Activated T-cell treated with anti-CD3 and anti-CD28 coated beads for 48 hours (primary cell): ENCODE data around the gene REXO4.
A peak's percentile ranks its signal among the peaks of the same experiment; 100 is the strongest.
"Not testable (repeated sequence)": the region's sequence is repeated elsewhere in the genome, so short reads cannot be mapped to it uniquely, and the experiment has no call there.

Experiments used
- DNase-seq: peaks from one replicate; pipeline ENCODE4 v3.0.0-alpha.2; 2020; ENCODE audit warnings: low read depth

The REXO4 gene, protein sequence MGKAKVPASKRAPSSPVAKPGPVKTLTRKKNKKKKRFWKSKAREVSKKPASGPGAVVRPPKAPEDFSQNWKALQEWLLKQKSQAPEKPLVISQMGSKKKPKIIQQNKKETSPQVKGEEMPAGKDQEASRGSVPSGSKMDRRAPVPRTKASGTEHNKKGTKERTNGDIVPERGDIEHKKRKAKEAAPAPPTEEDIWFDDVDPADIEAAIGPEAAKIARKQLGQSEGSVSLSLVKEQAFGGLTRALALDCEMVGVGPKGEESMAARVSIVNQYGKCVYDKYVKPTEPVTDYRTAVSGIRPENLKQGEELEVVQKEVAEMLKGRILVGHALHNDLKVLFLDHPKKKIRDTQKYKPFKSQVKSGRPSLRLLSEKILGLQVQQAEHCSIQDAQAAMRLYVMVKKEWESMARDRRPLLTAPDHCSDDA

DNA sequence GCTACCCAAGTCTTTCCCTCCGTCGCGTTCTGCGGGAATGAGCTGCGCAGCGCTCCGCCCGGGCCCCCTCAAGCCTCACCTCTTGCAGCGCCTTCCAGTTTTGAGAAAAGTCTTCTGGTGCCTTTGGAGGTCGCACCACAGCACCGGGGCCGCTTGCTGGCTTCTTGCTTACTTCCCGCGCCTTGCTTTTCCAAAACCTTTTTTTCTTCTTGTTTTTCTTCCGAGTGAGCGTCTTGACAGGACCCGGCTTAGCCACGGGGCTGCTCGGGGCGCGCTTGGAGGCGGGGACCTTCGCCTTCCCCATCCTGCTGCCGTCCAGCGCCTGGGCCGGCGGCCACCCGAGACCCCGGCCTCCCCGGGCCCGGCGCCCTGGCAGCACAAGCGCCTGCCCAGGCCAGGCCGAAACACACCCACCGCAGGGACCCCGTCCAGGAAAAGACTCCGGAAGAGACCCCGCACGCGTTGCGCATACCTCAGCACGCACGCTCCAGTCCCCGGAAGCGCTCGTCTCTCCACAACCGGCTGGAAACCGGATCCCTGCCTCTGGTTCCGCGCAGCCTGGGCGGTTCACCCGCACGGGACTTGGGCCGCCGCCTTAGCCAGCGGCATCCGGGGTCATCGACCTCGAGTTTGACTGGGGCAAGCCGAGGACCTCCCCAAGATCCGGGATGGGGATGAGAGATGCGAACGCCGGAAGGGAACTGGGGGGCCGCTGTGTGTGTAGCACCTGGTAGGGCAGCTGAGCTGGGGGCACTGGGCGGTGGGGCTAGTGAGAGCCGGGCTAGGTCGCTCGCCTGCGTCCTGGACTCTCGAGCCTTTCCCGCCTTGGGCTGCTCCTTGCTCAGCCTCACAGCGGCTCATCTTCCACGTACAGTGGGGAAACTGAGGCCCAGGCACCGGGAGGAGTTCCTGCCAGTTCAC lies at the start of gene REXO4:
Gene REXO4 (minus strand): TSS at position 470 of the 921 bp plus-strand sequence. CDS start 166 bp downstream, at position 304.
- DNase-seq = peak; percentile 87

DNA sequence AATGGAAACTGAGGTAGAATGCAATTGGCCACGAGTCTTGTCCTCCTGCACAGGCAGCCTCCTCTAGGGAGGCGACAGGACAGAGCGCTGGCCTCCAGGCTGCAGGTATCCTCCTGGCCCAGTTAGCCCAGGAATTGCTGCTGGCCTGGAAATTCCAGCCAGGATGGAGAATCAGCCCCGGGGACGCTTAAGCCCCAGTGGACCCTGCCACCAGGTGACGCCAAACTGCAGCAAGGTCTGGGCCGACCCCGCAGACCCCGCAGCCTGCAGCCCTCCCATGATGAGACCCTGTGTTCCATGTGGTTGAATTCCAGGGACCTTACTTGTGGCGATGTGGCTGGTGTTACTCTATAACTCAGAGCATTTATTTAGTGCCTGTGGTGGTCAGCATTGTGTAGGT lies 49.3 kb upstream of the REXO4 start:
- DNase-seq = no peak

DNA sequence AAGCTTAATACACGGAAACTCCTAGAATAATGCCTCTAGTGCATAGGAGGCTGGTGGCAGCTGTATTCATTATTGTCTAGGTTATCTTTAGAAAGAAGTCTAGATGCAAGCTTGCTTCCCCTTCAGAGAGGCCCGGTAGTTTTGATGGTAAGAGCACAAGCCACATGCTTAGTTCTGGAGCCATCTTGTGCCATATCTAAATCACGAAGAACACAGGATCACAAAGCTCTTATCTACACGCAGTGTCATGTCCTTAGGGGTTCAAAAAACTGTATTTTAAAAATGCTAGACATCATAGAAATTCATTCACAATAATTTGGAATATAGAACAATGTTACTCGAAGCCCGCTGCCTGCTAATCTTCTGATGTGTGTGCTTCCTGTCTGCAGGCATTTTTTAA lies 48.2 kb upstream of the REXO4 start:
- no peak for DNase-seq

DNA sequence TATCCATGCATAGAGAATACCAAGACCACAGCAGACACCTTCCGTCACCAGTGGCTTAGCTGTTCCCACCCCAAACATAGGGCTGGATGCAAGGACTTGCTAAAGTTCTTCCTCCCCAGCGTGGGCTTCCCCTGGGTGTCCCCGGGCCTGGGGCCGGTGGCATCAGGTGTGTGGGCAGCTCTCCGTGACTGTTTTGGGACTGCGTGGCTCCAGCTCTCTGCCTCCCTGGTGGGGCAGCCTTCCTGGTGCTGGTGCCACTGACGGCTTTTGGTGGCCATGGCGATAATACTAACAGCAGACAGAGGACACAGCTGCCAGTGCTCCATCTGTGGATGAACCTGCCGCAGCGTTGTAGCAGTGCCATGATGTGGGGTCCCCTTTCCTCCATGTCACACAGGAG lies 46.8 kb upstream of the REXO4 start:
- DNase-seq = no peak

DNA sequence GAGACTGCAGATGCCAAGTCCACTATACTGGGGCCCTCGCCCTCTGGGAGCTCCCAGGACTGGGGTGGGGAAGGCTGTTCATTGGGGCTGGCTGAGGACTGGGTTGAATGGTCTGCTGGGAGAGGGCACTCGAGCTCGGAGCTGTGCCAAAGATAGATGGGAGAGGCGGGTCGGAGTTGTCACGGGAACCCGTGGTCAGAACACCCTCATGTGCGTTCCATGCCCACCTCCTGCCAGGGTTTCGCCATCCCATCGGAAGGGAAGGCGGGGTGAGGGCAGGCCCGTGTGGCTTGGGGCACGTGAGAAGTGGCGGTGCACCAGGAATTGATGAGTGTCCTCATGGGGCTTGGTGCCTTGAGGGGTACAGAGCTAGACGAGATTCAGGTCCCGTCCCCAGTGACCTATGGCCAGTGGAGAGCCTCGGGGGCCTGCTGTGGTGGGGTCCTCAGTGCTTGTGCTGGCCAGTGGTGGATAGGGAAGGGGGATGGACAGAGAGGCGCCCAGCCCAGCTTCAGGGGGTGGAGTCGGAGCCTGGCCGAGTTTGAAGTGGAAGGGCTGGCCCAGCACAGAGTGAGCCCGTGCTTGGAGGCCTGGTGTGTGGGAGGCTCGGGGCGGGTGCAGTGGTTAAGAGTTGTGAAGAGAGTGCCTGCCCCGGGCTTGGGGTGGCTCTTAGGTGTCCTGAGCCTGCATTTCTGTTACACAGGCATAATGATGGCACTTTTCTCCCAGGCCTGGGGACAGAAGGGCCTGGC lies 46.2 kb upstream of the REXO4 start:
- DNase-seq = no peak

DNA sequence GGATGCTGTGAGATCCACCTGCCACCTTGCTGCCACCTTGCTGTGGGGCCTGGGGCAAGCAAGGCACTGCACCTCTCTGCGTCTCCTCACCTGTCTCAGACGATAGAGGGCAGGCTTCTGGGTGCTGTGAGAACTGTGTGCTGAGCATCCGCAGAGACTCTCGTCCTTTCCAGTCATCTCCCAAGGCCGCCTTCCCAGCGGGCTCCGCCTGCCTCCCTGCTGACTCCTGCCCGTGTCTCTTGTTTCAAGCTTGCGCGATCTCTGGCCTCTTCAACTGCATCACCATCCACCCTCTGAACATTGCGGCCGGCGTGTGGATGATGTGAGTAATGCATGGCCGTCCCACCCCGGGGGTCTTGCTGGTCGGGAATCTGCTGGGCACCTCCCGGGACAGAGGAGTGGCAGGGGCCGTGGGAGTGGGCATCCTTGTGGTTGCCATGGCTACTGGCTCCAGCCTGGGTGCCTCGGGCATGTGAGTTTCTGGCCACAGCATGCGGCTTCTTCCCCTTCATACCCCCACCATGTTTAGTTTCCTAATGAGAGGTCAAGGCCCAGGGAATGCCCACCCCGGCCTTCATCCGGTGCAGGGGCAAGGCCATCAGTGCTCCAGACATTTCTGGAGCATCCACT lies 45.5 kb upstream of the REXO4 start:
- DNase-seq = no peak

DNA sequence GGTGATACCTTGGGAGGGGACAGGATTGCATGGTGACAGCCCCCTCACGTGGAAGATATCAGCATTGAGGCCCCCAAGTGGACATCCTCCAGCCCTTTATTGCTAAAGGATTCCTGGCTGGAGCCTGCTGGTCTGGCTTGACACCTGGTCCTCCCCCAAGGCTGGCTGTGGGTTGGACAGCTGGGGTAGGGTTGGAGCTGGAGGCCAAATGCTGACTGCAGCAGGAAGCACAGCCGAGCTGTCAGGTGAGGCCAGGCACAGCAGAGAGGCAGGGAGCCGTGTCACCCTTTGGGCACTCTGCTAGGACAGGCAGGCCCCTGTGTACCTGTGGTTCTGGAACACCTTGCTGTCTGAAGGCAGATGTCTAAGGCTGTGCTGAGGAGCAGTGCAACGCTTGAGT lies 44.2 kb upstream of the REXO4 start:
- DNase-seq = no peak

DNA sequence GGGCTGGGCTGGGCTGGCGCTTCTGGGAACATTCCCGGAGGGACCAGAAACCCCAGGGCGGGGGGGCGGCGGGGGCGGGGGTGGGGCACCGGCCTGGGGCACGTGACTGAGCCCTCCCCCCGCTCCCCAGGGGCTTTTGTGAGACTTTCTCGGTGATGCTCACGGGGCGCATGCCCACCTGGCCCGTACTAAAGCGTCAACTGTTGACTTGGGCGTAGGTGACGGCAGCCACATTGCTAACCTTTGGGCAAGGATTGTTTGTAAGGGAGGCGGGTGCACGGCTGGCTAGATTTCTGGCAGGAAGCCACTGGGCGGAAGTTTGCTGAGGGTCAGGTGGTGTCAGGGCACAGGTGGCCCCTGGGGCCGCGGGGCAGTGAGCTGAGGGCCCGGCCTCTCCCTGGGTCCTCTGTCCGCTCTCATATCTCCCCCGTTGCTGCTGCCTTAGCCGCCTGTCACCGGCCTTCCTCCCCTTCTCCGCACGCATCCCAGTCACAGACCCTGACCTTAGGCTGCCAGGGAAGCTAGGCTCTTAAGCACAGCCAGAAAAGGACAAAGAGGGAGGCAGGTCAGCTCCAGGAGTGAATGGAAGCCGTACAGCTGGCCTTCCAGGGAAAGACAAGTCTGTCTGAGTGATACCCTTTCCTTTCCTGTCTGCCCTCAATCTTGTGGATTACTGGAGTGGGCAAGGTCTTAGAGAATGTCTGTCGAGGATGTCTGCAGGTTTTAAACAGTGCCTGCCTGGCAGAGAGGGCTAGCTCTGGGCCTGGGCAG lies 42.8 kb upstream of the REXO4 start:
- DNase-seq = no peak

DNA sequence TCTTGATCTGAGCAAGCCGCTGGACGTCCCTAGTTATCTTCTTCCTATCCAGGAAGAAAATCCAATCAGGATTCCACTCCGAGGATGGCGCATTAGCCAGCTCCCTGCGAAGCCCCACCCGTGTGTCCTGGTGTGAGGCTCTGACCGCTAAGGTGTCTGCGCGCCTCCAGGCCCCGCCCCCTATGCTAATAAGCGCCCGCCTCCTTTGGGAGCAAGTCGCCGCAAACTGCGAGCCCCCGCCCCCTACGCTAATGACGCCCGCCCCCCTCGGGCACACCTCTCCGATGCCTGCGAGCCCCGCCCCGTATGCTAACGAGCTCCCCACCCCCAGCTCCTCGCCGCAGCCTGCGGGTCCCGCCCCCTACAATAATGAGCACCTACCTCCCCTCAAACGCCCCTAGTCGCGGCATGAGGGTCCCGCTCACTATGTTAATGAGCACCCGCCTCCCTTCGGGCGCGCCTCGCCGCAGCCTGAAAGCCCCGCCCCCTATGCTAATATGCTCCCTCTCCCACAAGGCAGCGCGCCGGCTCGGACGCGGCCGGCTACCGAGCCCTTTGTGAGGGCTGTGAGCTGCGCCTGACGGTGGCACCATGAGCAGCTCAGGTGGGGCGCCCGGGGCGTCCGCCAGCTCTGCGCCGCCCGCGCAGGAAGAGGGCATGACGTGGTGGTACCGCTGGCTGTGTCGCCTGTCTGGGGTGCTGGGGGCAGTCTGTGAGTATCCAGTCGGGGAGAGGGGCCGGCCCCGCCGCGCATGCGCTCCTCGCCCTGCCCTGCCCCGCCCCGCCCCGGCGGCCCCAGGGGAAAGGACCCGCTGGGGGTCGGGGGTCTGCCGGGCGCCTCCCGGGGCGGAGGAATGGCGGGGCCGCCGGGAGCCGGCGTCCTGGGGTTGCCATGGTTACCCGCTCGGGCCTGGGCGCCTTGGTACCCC lies 41.9 kb upstream of the REXO4 start, which contains the start of gene CACFD1:
Gene CACFD1 (plus strand): TSS at position 503 of the 929 bp plus-strand sequence. CDS start 89 bp downstream, at position 592.
- DNase-seq = peak; percentile 89

DNA sequence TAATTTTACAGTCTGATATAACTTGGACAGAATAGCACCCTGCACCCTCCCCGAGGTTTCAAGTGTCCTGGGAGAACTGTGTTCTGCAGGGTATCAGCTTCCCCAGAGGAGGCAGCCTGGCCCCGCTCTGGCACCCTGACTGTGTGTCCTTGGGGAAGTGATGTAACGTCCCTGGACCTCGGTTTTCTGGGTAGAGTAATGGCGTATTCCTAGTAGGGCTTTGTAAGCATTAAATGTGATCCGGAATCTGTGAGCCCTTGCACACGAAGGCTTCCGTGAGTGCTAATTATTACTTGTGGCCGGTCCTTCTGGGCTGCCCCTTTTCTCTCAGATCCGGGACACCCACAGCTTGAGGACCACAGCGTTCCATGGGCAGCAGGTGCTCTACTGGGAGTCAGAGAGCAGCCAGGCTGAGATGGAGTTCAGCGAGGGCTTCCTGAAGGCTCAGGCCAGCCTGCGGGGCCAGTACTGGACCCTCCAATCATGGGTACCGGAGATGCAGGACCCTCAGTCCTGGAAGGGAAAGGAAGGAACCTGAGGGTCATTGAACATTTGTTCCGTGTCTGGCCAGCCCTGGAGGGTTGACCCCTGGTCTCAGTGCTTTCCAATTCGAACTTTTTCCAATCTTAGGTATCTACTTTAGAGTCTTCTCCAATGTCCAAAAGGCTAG lies 41.0 kb upstream of the REXO4 start:
- no peak for DNase-seq

DNA sequence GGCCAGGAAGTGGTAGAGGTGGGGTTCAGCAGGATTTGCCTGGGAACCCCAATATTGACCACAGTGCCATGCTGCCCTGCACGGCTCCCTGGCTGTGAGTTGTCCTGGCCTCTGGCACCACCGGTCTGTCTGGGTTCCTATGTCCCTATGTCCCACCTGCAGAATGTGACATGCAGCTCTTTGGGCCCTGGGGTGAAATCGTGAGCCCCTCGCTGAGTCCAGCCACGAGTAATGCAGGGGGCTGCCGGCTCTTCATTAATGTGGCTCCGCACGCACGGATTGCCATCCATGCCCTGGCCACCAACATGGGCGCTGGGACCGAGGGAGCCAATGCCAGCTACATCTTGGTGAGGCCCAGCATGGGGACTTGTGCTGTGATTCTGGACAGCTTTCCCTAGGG lies 39.9 kb upstream of the REXO4 start:
- no peak for DNase-seq

DNA sequence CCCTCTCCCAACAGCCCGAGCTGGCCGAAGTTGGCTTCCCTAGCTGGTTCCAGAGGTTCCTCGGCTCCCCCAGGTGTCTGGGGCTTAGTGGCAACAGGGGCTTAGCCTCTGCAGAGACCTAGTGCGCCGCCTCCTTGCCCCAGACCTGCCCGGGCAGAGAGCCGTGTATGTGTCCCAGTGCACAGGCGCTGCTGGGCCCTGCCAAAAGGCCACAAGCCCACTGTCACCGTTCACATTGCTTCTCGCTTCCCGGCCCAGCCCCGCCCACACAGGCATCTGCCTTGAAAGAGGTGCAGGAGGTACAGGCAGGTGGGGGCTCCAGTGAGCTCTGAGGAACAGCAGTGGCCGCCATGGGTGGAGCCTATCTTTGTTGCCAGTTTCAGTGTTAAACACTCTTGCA lies 39.4 kb upstream of the REXO4 start:
- no peak for DNase-seq

DNA sequence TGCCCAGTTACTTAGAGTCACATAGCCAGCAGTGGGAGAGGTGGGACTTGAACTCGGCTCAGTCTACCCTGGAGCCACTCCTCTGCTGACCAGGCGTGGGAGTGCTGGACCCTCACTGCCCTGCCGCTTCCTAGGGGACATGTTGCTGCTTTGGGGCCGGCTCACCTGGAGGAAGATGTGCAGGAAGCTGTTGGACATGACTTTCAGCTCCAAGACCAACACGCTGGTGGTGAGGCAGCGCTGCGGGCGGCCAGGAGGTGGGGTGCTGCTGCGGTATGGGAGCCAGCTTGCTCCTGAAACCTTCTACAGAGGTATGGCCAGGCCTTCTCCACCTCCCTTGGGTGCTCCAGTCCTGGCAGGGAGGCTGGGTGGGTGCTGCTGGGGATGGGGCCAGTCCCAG lies 38.6 kb upstream of the REXO4 start:
- no peak for DNase-seq

DNA sequence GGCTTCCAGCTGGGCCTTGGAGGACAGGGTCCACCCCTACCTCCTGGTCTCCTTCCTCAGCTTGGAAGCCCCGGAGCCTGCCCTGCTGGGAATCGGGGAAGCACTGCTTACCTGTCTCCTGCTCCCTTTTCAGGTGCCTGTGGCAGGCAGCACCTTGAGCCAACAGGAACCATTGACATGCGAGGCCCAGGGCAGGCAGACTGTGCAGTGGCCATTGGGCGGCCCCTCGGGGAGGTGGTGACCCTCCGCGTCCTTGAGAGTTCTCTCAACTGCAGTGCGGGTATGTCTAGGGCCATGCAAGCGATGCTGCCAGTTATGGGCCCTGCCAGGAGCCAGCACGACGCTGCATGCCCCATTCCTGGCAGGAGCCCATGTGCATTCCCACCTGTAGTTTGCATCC lies 38.1 kb upstream of the REXO4 start:
- no peak for DNase-seq

DNA sequence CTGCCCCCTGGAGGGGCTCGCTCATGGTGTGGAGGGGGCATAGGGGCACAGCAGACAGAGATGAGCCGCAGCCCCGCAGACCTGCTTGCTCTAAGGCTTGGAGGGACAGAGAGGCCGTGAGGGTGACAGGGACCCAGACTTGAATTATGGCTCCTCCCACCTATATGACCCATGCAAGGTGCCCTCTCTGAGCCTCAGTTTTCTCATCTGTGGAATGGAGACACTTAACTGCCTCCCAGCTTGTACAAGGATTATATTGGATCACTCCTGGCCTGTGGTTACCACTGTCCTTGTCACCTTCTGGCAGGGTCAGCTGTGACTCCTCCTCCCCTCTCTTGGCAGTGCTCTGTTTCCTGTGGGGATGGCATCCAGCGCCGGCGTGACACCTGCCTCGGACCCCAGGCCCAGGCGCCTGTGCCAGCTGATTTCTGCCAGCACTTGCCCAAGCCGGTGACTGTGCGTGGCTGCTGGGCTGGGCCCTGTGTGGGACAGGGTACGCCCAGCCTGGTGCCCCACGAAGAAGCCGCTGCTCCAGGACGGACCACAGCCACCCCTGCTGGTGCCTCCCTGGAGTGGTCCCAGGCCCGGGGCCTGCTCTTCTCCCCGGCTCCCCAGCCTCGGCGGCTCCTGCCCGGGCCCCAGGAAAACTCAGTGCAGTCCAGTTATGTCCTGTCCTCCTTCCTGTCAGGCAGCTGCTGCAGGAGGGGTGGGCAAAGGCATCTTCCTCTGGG lies 37.3 kb upstream of the REXO4 start:
- DNase-seq = no peak

DNA sequence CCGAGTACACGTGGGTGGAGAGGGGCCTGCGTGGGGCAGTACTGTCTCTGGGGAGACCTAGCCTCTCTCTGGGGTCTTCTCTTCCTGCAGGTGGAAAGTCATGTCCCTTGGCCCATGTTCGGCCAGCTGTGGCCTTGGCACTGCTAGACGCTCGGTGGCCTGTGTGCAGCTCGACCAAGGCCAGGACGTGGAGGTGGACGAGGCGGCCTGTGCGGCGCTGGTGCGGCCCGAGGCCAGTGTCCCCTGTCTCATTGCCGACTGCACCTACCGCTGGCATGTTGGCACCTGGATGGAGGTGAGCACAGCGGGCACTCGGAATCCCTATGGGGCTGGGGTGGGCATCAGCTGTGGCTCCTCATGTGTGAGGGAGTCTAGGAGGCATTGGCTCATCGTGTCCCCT lies 36.5 kb upstream of the REXO4 start:
- DNase-seq = no peak

DNA sequence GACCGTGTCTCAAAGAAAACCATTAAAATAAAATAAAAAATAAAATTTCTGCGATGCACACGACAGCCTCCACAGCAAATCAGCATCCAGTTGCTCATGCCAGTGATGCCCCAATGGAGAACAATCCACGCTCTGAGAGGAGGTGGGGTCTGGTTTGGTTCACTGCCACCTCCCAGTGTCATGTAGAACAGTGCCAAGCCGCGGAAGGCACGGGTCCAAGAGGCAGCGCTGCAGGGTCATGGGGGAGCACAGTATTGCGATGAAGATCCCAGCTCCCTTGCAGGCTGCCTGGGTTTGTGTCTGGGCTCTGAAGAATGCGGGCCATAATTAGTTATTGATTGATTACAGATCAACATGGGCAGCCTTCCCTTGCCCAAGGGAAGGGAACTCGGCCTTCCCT lies 35.8 kb upstream of the REXO4 start:
- DNase-seq = no peak

DNA sequence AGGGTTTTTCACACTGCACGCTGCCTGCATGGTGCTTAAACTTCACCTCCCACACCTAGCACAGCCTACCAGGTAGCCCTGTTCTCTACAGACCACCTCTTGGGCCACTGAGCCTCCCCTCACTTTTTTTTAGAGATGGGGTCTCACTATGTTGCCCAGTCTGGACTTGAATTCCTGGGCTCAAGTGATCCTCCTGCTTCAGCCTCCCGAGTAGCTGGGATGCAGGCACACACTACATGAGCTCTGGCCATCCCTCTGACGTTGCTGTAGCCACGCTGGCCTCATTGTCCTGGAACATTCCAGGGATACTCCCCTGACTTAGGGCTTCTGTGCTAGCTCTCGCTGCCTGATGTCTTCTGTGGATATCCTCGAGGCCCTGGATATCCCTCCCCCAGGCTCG lies 34.8 kb upstream of the REXO4 start:
- DNase-seq = no peak

DNA sequence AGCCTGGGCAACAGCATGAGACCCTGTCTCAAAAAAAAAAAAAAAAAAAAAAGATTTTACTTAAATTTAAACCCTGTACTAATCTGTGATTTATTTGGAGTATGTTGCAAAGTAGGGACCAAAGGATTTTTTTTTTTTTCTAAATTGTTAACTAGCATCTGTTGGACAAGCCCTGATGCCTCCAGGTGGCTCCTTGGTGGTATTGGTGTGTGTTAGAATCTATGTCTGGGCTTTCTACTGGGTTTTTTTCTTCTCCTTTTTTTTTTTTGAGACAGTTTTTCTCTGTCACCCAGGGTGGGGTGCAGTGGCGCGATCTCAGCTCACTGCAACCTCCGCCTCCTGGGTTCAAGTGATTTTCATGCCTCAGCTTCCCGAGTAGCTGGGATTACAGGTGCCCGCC lies 34.1 kb upstream of the REXO4 start:
- not testable (repeated sequence) for DNase-seq
